ENCODE results near the gene GPS1.

GPS1 gene

DNA sequence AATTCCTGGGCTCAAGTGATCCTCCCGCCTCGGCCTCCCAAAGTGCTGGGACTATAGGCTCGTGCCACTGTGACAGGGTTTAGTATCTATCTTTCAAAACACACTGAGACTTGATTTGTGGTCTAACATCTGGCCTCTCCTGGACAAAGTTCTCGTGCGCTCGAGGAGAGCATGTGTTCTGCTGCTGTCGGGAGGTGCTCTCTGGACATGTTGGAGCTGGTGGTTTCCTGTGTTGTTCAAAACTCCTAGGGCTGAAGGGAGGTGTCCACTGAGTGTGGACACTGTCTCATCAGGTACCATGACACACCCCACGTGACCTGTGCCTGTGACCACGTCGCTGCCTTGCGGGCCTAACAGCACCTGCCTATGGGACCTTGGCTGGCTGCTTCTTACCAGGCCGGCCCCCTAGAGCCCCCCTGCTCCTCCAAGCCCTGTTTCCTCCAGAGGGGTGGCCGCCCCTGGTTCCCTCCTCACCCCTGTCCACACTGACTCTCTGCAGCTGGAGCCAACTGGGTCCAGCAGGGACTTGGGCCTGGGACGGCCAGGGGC is 5.7 kb upstream of the GPS1 start:
- no peak for DNase-seq (ENCODE audit: low read depth)

- no peak for DNase-seq (ENCODE audit: low read depth)
These were observed 4.8 kb upstream of the GPS1 start for GRCh38 chr17:82046903-82047302.

- no peak for DNase-seq (ENCODE audit: low read depth)
These were observed 4.3 kb upstream of the GPS1 start for GRCh38 chr17:82047379-82047778.

- no peak for DNase-seq (ENCODE audit: low read depth)
These were observed 3.7 kb upstream of the GPS1 start for GRCh38 chr17:82047914-82048570.

DNA sequence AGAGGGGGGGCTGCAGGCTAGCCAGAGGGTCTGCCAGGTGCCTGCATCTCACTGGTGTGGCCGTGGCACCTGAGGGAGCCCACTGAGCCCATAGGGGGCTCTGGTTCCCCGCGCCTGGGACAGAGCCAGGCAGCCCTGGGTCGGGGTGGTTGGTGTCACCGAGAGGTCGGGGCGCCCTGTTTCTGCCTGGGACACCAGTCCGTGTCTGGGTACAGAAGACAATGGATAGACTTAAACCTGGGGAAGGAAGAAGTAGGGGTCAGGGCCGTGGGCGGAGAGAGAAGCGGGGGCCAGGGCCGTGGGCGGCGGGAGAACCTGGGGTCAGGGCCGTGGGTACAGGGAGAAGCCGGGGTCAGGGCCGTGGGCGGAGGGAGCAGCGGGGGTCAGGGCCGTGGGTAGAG is 3.1 kb upstream of the GPS1 start:
- DNase-seq (ENCODE audit: low read depth) = no peak

DNA sequence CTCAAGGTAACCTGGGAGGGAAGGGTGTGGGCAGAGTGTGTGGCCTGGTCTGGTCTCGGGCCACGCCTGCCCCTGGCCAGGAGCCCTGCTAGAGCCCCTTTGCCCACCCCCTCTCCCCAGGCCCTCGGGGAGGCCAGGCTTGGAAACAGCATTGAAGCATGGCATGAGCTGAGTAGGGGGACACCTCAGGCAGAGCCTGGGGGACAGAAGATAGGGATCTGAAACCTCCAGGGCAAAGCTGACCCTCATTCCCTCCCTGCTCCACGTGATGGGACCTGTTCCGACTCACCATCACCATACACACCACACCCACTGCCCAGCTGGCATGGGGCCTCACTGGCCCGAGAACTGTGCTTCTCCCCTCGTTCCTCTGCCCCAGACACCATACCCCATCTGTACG is 2.6 kb upstream of the GPS1 start:
- DNase-seq (ENCODE audit: low read depth) = no peak

DNA sequence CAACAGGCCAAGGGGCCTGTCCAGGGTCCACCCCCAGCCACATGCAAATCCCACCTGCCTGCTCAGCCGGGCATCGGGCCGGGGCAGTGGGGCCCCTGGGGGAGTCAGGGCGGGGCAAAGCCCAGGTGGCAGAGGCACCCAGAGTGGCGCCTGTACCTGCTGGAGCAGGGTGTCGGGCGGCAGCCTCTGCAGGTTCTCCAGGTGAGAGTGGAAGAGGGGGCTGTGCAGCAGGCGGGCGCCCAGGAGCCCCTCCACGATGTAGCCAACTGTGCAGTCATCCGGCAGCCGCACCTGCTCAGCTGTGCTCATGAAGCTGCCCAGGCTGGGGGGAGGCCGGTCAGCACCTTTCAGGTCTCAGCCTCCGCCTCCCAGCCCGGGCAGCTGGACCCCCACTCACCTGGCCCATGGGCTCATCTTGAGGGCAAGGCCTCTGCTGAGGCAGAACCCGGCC is 2.2 kb upstream of the GPS1 start:
- DNase-seq (ENCODE audit: low read depth) = no peak

DNA sequence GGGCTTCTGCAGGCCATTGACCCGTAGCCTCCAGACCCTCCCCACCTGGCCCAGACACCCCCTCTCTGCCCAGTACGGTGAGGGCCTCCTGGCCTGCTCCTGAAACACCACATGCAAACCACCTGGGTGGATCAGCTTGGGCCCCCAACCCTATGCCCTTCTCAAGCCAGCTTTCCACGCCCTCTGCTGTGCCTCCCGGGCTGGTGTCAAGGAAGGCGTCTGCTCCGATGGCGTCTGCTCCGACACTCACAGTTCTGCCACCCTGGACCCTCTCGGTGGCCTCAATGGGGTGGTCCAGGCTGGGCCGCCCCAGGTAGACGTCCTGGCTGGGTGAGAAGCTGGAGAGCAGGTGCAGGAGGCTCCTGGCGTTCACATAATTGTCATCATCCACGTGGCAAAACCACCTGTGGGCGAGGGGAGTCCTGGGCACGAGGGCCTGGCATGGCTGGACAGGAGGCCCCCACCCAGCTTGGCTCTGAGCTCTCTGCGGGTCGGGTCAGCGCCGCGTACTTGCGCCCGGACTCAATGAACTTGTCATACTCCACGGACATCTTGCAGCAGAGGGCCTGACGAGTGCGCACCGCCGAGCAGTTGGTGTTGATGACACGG is 1.4 kb upstream of the GPS1 start:
- no peak for DNase-seq (ENCODE audit: low read depth)

DNA sequence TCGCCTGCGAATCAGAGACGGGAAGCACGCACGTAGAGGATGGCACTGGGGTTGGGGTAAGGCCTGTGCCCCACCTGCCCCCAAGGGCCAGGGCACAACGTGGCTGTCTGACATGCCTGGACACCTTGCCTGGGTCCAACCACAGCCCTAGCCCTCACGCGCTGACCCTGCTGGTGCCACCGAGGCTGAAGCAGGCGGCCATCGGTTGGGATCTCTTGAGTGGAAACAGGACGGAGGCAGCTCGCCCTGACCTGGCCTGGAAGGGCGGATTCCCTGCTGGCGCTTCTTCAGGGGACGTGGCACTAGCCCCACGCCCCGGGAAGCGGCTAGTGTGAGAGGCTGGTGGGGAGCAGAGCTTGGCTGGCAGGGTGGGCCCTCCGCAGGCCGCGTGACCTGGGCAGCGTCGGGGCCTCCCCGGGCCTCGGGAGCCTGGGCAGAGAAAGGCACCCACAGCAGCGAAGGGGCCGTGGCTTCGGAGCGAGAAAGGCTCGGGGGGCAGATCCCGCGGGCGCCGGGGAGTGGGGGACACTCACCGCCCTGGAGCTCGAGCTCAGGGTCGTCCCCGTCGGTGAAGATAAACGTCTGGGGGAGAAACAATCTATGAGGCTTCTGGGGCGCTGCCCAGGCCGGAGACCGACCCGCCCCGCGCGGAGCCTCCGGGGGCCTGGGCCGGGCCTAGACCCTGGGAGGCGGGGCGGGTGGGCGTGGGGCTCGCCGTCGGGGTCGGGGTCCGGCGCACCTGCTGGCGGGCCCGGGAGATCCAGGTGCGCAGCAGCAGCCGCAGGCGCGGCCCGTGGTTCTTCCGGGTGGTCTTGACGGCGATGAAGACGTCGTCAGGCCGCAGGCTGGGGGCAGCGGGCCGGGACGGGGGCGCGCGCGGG is 697 bp upstream of the GPS1 start:
- DNase-seq (ENCODE audit: low read depth) = no peak

- DNase-seq (ENCODE audit: low read depth) = no peak
These were observed 951 bp downstream of the GPS1 start for GRCh38 chr17:82052638-82053059.

- no peak for DNase-seq (ENCODE audit: low read depth)
These were observed 1.4 kb downstream of the GPS1 start for GRCh38 chr17:82053130-82053529.

DNA sequence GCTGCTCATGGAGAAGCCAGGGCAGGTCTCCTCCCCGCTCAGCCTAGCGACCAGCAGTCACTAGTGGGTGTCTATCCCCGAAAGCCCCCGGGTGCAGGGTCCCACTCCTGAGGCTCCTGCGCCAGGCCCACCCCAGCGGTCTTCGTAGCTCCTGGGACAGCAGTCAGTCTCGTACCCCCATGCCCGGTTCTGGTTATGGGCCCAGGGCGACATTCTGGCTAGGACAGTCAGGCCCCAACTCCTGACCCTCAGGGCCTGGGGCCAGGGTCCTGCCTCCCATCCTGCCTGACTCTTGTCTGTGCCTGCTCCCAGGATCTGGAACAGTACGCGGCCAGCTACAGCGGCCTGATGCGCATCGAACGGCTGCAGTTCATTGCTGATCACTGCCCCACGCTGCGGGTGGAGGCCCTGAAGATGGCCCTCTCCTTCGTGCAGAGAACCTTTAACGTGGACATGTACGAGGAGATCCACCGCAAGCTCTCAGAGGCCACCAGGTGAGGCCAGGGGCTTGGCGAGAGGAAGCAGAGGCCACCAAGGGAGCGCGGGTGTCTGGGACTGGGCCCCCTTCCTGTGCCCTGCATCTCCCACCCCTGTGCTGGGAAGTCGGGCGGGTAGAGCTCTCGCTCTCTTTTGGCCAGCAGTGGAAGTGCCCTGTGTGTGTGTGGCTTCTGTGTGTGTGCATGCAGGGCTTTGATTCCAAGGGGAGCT is 2.0 kb downstream of the GPS1 start:
- no peak for DNase-seq (ENCODE audit: low read depth)

DNA sequence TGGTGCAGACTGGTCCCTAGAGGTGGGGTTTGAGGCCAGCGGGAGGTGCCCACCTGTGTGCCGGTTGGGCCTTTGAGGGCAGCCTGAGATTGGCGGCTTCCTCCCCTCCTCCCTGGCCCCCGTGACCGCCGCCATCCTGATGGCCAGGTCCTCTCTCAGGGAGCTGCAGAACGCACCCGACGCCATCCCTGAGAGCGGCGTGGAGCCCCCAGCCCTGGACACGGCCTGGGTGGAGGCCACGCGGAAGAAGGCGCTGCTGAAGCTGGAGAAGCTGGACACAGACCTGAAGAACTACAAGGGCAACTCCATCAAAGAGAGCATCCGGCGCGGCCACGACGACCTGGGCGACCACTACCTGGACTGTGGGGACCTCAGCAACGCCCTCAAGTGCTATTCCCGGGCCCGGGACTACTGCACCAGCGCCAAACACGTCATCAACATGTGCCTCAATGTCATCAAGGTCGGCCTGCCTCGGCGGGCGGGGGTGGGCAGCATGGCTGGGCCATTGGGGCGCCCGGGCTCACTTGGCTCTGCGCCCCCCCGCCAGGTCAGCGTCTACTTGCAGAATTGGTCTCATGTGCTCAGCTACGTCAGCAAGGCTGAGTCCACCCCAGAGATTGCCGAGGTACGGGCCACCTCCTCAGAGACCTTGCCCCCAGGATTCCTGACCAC is 2.8 kb downstream of the GPS1 start:
- DNase-seq (ENCODE audit: low read depth) = no peak

- no peak for DNase-seq (ENCODE audit: low read depth)
These were observed 3.6 kb downstream of the GPS1 start for GRCh38 chr17:82055023-82055964.

GRCh38 chr17:82055965-82056728 is 4.4 kb downstream of the GPS1 start:
- no peak for DNase-seq (ENCODE audit: low read depth)

GRCh38 chr17:82056729-82057621 is 5.3 kb downstream of the GPS1 start:
- DNase-seq (ENCODE audit: low read depth) = no peak

GRCh38 chr17:82058230-82058854 is 6.6 kb downstream of the GPS1 start:
- DNase-seq (ENCODE audit: low read depth) = no peak

GRCh38 chr17:82058855-82059249 is 7.2 kb downstream of the GPS1 start:
- DNase-seq (ENCODE audit: low read depth) = no peak

Measured in HS-27A (cell line).